PC-9 (cell line): ENCODE data around the gene TSC22D2.

ENCODE experiments used
- EZH2 ChIP-seq: fragments of 200-600 bp; sonication (generic); IDR thresholded peaks from 2 replicates; pipeline ENCODE4 v1.8.0; 2017; ENCODE audit warnings: antibody characterized with exemption, low read depth
- TF ChIP-seq, protein P1 (sequence below): fragments of 200-600 bp; sonication (generic); conservative IDR thresholded peaks from 2 replicates; pipeline ENCODE4 v1.6.1; 2017; ENCODE audit warnings: mixed run types, antibody characterized with exemption, mild to moderate bottlenecking, moderate library complexity

DNA sequence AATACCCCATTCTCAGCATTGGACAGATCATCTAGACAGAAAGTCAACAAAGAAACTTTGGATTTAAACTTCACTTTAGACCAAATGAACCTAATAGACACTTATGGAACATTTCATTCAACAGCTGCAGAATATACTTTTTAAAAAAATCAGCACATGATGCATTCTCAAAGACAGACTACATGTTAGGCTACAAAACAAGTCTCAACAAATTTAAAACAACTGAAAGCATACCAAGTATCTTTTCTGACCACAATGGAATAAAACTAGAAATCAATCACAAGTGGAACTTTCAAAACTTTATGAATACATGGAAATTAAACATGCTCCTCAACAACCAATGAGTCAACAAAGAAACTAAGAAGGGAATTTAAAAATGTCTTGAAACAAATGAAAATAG, 100.3 kb downstream of the TSC22D2 start:
- TF ChIP-seq, protein P1, sequence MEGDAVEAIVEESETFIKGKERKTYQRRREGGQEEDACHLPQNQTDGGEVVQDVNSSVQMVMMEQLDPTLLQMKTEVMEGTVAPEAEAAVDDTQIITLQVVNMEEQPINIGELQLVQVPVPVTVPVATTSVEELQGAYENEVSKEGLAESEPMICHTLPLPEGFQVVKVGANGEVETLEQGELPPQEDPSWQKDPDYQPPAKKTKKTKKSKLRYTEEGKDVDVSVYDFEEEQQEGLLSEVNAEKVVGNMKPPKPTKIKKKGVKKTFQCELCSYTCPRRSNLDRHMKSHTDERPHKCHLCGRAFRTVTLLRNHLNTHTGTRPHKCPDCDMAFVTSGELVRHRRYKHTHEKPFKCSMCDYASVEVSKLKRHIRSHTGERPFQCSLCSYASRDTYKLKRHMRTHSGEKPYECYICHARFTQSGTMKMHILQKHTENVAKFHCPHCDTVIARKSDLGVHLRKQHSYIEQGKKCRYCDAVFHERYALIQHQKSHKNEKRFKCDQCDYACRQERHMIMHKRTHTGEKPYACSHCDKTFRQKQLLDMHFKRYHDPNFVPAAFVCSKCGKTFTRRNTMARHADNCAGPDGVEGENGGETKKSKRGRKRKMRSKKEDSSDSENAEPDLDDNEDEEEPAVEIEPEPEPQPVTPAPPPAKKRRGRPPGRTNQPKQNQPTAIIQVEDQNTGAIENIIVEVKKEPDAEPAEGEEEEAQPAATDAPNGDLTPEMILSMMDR, result no peak
- TF ChIP-seq EZH2, result no peak
